GM12865 (cell line): ENCODE results near the gene OTOF.

Experiments
- DNase-seq: peaks from one replicate; pipeline ENCODE4 v3.0.0; 2010; ENCODE audit warnings: low read depth
- H3K4me3 ChIP-seq: 2 replicates; pipeline ENCODE4 v1.5.1; 2011; ENCODE audit warnings: mild to moderate bottlenecking, low read depth, low read length, control low read depth
- TF ChIP-seq, protein P1 (sequence below): IDR thresholded peaks from 2 replicates; pipeline ENCODE4 v1.5.1; 2011; ENCODE audit warnings: low read length, control low read depth, low read depth, inconsistent platforms; ENCODE audit not compliant: insufficient read depth; ENCODE audit errors: missing control alignments

OTOF gene

DNA sequence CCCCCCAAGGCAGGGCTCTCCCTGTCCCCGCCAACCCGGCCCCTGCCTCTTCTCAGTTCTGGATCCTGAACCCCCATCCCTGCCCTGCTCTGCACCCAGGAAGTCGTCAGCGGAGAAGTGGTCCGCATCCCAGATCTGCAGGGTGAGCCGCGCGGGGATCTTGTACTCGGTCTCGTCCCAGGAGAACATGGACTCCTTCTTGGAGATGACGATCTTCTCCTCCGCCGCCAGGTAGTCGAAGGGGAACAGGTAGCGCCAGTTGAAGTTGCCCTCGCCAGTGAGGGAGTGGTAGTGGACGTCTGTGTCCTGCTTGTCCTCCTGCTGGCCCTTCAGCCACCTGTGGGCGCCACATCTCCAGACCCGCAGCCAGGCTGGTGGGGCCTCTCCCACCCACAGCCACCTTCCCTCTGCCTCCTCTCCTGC lies 16.3 kb downstream of the OTOF start:
- H3K4me3 ChIP-seq = no peak overlapping the region
- DNase-seq = no peak
- TF ChIP-seq, protein P1, sequence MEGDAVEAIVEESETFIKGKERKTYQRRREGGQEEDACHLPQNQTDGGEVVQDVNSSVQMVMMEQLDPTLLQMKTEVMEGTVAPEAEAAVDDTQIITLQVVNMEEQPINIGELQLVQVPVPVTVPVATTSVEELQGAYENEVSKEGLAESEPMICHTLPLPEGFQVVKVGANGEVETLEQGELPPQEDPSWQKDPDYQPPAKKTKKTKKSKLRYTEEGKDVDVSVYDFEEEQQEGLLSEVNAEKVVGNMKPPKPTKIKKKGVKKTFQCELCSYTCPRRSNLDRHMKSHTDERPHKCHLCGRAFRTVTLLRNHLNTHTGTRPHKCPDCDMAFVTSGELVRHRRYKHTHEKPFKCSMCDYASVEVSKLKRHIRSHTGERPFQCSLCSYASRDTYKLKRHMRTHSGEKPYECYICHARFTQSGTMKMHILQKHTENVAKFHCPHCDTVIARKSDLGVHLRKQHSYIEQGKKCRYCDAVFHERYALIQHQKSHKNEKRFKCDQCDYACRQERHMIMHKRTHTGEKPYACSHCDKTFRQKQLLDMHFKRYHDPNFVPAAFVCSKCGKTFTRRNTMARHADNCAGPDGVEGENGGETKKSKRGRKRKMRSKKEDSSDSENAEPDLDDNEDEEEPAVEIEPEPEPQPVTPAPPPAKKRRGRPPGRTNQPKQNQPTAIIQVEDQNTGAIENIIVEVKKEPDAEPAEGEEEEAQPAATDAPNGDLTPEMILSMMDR = no peak

DNA sequence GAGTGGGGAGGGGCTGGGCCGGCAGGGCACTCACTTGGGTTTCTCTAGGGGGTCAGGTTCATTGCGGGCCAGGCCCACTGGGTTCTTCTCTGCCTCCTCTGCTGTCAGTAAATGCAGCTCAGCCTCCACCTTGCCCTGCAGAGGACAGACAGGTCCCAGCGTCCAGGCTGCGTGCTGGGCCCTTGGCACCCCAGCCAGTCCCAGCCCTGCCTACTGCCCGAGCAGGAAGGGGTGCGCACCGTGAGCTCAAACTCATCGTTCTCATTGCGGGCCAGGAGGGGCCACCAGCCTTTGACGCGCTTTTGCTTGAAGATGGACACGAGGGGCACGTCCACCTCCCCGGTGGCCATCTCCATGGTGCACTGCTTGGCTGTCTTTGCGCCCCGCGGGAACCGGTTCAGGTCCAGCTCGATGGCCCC lies 17.3 kb downstream of the OTOF start:
- DNase-seq = no peak

GRCh38 chr2:26459991-26460612 lies 17.8 kb downstream of the OTOF start:
- no peak for DNase-seq
- no peak overlapping the region for H3K4me3 ChIP-seq

More for the DNA sequence above, 17.3 kb downstream of the OTOF start:
- TF ChIP-seq, protein P1 = no peak
- no peak overlapping the region for H3K4me3 ChIP-seq

DNA sequence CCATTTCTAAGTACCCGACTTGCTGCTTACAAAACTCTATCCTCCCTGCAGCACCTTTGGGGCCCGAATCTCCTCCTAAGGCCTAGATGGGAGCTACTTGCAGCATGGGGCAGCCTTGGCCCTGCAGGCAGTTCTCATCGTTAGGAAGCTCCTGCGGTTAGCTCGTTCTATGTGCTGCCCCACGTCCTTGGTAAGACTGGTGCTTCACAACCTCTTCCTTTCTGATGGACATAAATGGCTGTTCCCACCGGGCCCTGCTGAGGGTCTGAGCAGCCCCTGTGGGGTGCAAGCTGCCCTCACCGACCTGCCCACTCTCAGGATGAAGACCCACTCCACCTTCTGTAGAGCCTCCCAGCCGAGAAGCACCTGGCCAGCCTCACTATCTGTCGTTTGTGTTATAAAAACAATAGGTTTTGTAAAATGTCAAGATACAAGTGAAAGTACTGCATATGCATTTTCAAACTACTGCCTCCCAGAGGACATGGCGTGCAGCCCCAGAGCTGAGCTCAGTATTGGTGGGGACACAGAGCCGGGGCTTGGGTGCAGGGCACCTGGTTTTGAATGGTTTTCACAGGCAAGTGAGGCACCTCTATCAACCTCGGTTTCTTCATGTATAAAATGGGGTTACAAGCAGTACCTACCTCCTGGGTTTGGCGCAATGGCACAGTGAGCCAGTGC lies 19.4 kb downstream of the OTOF start:
- no peak overlapping the region for H3K4me3 ChIP-seq
- no peak for DNase-seq
- TF ChIP-seq, protein P1 = no peak

More at GRCh38 chr2:26459991-26460612, 17.8 kb downstream of the OTOF start:
- TF ChIP-seq, protein P1 = no peak

DNA sequence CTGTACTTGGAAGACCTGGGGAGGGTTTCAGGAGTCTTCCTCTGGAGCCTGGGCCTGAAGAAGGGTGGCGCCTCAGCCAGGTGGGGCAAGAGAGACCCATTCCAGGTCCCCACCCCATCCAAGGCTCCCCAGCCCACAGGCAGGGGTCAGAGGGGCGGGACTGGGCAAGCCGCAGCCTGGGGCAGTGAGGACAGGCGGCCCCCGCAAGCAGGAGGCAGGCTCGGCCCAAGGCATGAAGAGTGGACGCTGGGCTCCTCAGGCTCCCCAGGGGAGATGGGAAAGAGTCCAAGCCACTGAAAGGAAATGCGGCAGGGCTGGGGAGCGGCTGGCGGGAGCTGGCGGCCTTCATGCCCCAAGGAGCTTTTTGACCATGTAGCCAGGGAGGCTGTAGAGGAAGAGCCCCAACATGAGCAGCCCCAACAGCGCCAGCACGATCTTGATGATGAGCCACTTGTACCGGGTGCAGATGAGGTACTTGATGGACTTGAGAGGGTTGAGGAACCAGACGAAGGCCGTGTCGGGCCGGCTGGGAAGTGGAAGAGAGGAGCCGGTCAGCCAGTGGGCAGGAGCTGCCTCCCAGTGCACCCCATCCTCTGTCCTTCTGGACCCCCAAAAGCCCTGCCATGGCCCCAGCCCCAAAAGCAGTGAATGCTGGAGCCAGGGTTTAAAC lies 20.1 kb downstream of the OTOF start:
- TF ChIP-seq, protein P1 = no peak
- no peak overlapping the region for H3K4me3 ChIP-seq
- DNase-seq = no peak

- DNase-seq = no peak
- TF ChIP-seq, protein P1 = no peak
- no peak overlapping the region for H3K4me3 ChIP-seq
Observed at GRCh38 chr2:26457251-26457666, 20.7 kb downstream of the OTOF start.
